A673 (cell line): Measurements from ENCODE around the gene RLN1.

ENCODE experiments used
- CTCF ChIP-seq: fragments of 300-800, 200-600 bp; sonication (generic); conservative IDR thresholded peaks from 2 replicates; pipeline ENCODE4 v1.5.1; 2017; ENCODE audit warnings: low read depth, mild to moderate bottlenecking, antibody characterized with exemption, low read length, moderate library complexity, mixed read lengths
- EZH2 ChIP-seq: fragments of 200-600 bp; sonication (generic); IDR thresholded peaks from 2 replicates; pipeline ENCODE4 v1.6.1; 2017; ENCODE audit warnings: borderline replicate concordance, low read depth, mild to moderate bottlenecking, mixed read lengths, antibody characterized with exemption, low read length; ENCODE audit not compliant: poor library complexity, severe bottlenecking

DNA sequence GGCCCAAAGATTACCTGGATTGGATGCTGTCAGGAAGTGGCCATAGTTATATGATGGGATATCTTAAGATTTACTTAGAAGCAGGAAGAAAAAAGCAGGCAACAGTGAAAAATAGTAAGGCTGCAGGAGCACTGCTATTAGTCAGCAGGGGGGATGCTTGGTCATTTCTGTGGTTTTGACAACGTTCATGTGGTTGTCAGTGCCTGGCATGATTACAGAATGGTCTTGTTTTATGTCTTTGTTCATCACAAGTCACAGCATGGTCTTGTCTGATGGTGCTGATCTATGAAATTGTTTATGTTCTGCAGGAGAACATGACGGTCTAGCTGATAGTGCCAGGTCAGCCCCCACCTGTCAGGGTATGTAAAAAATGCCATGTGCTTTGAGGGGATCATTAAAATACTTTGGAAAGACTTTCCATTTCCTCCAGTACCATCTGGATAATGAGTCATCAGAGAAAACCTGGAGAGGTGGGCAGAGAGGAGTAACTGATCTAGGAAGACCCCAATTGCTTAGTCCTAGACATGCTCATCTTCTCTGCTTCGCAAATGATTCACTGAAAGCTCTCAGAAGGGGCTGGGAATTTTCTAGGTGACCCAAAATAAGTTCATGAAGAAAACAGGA lies 49.5 kb upstream of the RLN1 start:
- TF ChIP-seq CTCF = no peak
- TF ChIP-seq EZH2 = no peak
